ENCODE measurements around the gene METRNL. TPM values are rescaled to one million over a fixed set of nuclear protein-coding genes. Genes with fewer than 3 reads are reported as not detected.

The METRNL gene
- total RNA-seq, 1 donor from 2014 or later, result 76.2 TPM

GRCh38 chr17:83071365-83071764 lies 8.0 kb upstream of the METRNL start:
- H3K4me1 Mint-ChIP-seq (ENCODE audit: unreplicated experiment), result peaks cover 20% of the 10 kb centered on the region
- no peak for TF ChIP-seq CTCF (conservative IDR thresholded peaks at IDR 0.05)
- H3K27me3 Mint-ChIP-seq, result peaks cover 7% of the 10 kb centered on the region
- no peaks in the 10 kb centered on the region for H3K36me3 Mint-ChIP-seq
- no peak overlapping the region for H3K27ac Mint-ChIP-seq
- no peak overlapping the region for H3K4me3 Mint-ChIP-seq
- no peaks in the 10 kb centered on the region for H3K9me3 Mint-ChIP-seq
- DNase-seq (ENCODE audit: extremely low spot score, unreplicated experiment), result no peak

- peaks cover 11% of the 10 kb centered on the region for H3K27me3 Mint-ChIP-seq
- TF ChIP-seq CTCF (conservative IDR thresholded peaks at IDR 0.05), result no peak
- no peaks in the 10 kb centered on the region for H3K36me3 Mint-ChIP-seq
- no peak for DNase-seq (ENCODE audit: extremely low spot score, unreplicated experiment)
- H3K9me3 Mint-ChIP-seq, result no peaks in the 10 kb centered on the region
- H3K27ac Mint-ChIP-seq, result no peak overlapping the region
- peaks cover 20% of the 10 kb centered on the region for H3K4me1 Mint-ChIP-seq (ENCODE audit: unreplicated experiment)
- no peak overlapping the region for H3K4me3 Mint-ChIP-seq
Measured at GRCh38 chr17:83071966-83072562, 7.3 kb upstream of the METRNL start.

GRCh38 chr17:83072600-83073358 lies 6.6 kb upstream of the METRNL start:
- no peaks in the 10 kb centered on the region for H3K9me3 Mint-ChIP-seq
- no peak for DNase-seq (ENCODE audit: extremely low spot score, unreplicated experiment)
- no peak overlapping the region for H3K27ac Mint-ChIP-seq
- H3K4me3 Mint-ChIP-seq, result no peak overlapping the region
- H3K4me1 Mint-ChIP-seq (ENCODE audit: unreplicated experiment), result peaks cover 17% of the 10 kb centered on the region
- H3K27me3 Mint-ChIP-seq, result peaks cover 18% of the 10 kb centered on the region
- no peaks in the 10 kb centered on the region for H3K36me3 Mint-ChIP-seq
- no peak for TF ChIP-seq CTCF (conservative IDR thresholded peaks at IDR 0.05)

DNA sequence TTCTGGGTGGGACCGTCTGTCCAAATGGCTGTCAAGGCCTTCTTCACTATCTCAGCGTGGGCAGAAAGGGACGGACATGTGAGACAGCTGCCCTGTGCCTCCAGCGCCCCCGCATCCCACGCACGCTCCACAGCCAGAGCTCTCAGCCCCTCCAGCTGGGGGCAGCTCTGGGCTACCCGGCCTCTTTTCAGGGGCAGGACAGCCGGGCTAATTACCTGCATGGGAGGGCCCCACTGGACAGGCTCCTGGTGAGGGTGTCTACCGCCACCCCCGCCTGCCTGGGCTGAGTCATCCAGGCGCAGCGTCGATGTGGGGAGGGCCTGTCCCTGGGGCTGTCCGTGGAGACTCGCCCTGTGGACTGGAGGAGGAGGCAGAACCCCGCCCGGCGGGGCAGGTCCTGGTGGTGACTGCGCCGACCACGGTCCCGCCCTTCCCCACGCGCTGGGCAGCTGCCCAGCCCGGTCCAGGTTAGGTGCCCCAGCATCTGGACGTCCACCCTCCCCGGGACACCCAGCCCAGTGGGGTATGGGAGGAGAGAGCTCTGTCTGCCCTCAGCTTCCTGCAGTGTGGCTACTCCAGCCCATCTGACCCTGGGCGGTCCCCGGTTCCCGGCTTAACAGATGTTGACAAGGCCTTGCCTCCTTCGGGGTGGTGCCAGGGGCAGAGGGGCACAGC lies 5.9 kb upstream of the METRNL start:
- H3K4me1 Mint-ChIP-seq (ENCODE audit: unreplicated experiment), result peaks cover 15% of the 10 kb centered on the region
- no peak for TF ChIP-seq CTCF (conservative IDR thresholded peaks at IDR 0.05)
- H3K4me3 Mint-ChIP-seq, result no peak overlapping the region
- no peaks in the 10 kb centered on the region for H3K36me3 Mint-ChIP-seq
- H3K9me3 Mint-ChIP-seq, result no peaks in the 10 kb centered on the region
- no peak overlapping the region for H3K27ac Mint-ChIP-seq
- H3K27me3 Mint-ChIP-seq, result peaks cover 23% of the 10 kb centered on the region
- no peak for DNase-seq (ENCODE audit: extremely low spot score, unreplicated experiment)

DNA sequence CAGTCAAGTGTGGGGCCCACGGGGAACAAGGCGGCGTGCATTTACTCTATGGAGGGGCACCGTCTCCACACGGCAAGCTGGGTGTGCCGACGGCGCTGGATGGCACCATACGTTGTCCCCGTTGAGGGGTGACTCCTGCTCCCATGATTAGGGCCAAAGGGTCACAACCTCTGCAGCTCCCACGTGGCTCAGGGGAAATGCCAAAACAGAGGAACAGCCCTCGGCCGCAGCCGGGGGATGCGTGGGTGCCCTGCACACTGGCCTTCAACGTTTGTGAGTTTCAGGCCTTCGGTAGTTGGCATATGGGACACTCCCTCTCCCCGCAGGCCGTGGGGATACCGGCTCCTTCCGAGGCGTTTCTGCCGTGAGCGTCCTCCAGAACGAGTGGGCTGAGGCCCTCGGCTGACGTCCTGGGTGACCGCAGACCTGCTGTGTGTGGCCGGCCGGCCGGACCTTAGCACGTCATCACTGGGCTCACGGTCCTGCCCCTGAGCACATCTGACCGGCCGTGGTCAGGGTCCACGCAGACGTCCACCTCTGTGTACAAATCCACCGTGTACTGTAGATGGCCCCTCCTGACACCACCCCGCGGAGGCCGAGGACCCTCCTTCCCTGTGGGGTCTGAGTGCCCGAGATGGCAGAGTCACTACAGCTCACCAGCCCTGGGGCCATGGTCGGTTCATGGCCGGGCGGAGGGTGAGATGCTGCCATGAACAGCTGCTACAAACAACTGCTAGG lies 4.8 kb upstream of the METRNL start:
- Mint-ChIP-seq H3K4me1 (ENCODE audit: unreplicated experiment) (peaks cover 15% of the 10 kb centered on the region), H3K36me3 (no peaks in the 10 kb centered on the region), H3K27me3 (peaks cover 23% of the 10 kb centered on the region), H3K27ac (no peak overlapping the region), H3K4me3 (no peak overlapping the region), H3K9me3 (no peaks in the 10 kb centered on the region)
- DNase-seq (ENCODE audit: extremely low spot score, unreplicated experiment), result no peak
- no peak for TF ChIP-seq CTCF (conservative IDR thresholded peaks at IDR 0.05)
